CD8-positive, alpha-beta memory T cell (primary cell): ENCODE results near the gene IFNL4. TPM values are rescaled to one million over a fixed set of nuclear protein-coding genes. Genes with fewer than 3 reads are reported as not detected.
"Not testable (repeated sequence)": the region's sequence is repeated elsewhere in the genome, so short reads cannot be mapped to it uniquely, and the experiment has no call there.

ENCODE experiments used
- CTCF ChIA-PET: fragments of 350-600 bp; sonication (Branson Sonifier 250); formaldehyde crosslinking; loops from one replicate; lab custom pipeline; 2021; ENCODE audit warnings: antibody characterized with exemption; lab: Charles Lee
- POLR2A ChIA-PET: fragments of 350-600 bp; sonication (Branson Sonifier 250); formaldehyde crosslinking; loops from one replicate; lab custom pipeline; 2021; ENCODE audit warnings: antibody characterized with exemption; lab: Charles Lee
- DNase-seq, 5 donors: peaks; one replicate each; pipeline versions ENCODE4 v3.0.0 to v3.0.0-alpha.2; 2020 to 2022; ENCODE audit warnings: mixed read lengths in 1 of 5
- H3K27ac ChIP-seq: one replicate; pipeline ENCODE4 v1.7.0; 2013; ENCODE audit warnings: low read depth, mild to moderate bottlenecking, low read length, moderate library complexity
- H3K27me3 ChIP-seq: 2 replicates; pipeline ENCODE4 v1.7.0; 2013; ENCODE audit warnings: low read length, mild to moderate bottlenecking; ENCODE audit not compliant: insufficient read depth, poor library complexity, severe bottlenecking
- H3K36me3 ChIP-seq: 2 replicates; pipeline ENCODE4 v1.7.0; 2013; ENCODE audit warnings: mild to moderate bottlenecking, low read length, moderate library complexity; ENCODE audit not compliant: insufficient read depth
- H3K4me1 ChIP-seq: 2 replicates; pipeline ENCODE4 v1.7.0; 2013; ENCODE audit warnings: mild to moderate bottlenecking, low read length, moderate library complexity; ENCODE audit not compliant: insufficient read depth
- H3K4me3 ChIP-seq: 2 replicates; pipeline ENCODE4 v1.7.0; 2013; ENCODE audit warnings: mild to moderate bottlenecking, low read length
- H3K9me3 ChIP-seq: 2 replicates; pipeline ENCODE4 v1.7.0; 2013; ENCODE audit warnings: mild to moderate bottlenecking, low read length
- H3K27ac Mint-ChIP-seq, 8 donors: one replicate each; pipeline ENCODE4 v1.8.0; 2020 to 2021; ENCODE audit warnings: mixed read lengths in 8 of 8, mild to moderate bottlenecking in 6 of 8, inconsistent platforms in 3 of 8, moderate library complexity in 3 of 8
- H3K27me3 Mint-ChIP-seq, 2 donors: one replicate each; pipeline ENCODE4 v1.8.0; 2020 to 2021; ENCODE audit warnings: mixed read lengths in 2 of 2, mild to moderate bottlenecking in 1 of 2, moderate library complexity in 1 of 2
- H3K36me3 Mint-ChIP-seq, 3 donors: one replicate each; pipeline ENCODE4 v1.8.0; 2020 to 2021; ENCODE audit warnings: mixed read lengths in 3 of 3, inconsistent platforms in 1 of 3, mild to moderate bottlenecking in 1 of 3
- H3K4me1 Mint-ChIP-seq, 3 donors: one replicate each; pipeline ENCODE4 v1.8.0; 2020 to 2021; ENCODE audit warnings: mixed read lengths in 3 of 3, inconsistent platforms in 1 of 3, mild to moderate bottlenecking in 1 of 3
- H3K4me3 Mint-ChIP-seq, 7 donors: one replicate each; pipeline ENCODE4 v1.8.0; 2020 to 2021; ENCODE audit warnings: mixed read lengths in 7 of 7, mild to moderate bottlenecking in 6 of 7, moderate library complexity in 4 of 7, inconsistent platforms in 2 of 7
- H3K9me3 Mint-ChIP-seq, 5 donors: one replicate each; pipeline ENCODE4 v1.8.0; 2020 to 2022; ENCODE audit warnings: mixed read lengths in 5 of 5, mild to moderate bottlenecking in 3 of 5, moderate library complexity in 2 of 5, inconsistent platforms in 1 of 5
- polyA plus RNA-seq: library from polyadenylated mRNA; unstranded; fragments of 300-500 nt; fragmentation: Illumina TruSeq; gene quantifications from one replicate; pipeline ENCODE4 v1.2.3, GENCODE V29; 2021
- total RNA-seq, 2 experiments: library from RNA; stranded (reverse); gene quantifications; one replicate each; pipeline ENCODE4 v1.2.3, GENCODE V29; 2021

IFNL4 gene
- total and polyA plus RNA-seq, 3 experiments from 2014 or later, result 0.31 TPM; not detected in 2

GRCh38 chr19:39277598-39277997 is 28.9 kb upstream of the IFNL4 start:
- no peaks in the 10 kb centered on the region for H3K36me3 ChIP-seq
- Mint-ChIP-seq H3K36me3 (peaks cover 0 to 4% (median 0%) of the 10 kb centered on the region in 3 donors), H3K9me3 (peaks cover 0 to 10% (median 0%) of the 10 kb centered on the region in 5 donors), H3K4me3 (no peak overlapping the region), H3K27me3 (peaks cover 4 to 6% of the 10 kb centered on the region in 2 donors), H3K27ac (peak overlapping the region in 2 of 8 donors; percentile 66 to 69), H3K4me1 (no peaks in the 10 kb centered on the region)
- H3K4me1 ChIP-seq, result no peaks in the 10 kb centered on the region
- H3K27ac ChIP-seq, result no peak overlapping the region
- POLR2A ChIA-PET, result no interaction called here
- no peaks in the 10 kb centered on the region for H3K27me3 ChIP-seq
- no peak for DNase-seq
- H3K9me3 ChIP-seq, result no peaks in the 10 kb centered on the region
- CTCF ChIA-PET, result no interaction called here
- H3K4me3 ChIP-seq, result no peak overlapping the region

DNA sequence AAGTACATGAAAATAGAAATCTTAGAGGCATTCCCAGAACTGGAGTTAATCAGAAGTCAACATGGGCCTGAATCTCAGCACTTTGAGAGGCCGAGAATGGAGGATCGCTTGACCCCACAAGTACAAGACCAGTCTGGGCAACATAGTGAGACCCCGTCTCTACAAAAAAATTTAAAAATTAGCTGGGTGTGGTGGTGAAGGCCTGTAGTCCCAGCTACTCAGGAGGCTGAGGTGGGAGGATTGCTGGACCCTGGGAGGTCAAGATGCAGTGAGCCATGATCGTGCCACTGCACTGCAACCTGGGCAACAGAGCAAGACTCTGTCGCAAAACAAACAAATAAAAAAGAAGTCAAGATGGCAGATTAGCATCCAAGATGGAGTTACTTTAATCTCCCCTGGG is 28.1 kb upstream of the IFNL4 start:
- H3K4me1 Mint-ChIP-seq, result no peaks in the 10 kb centered on the region
- H3K27me3 ChIP-seq, result no peaks in the 10 kb centered on the region
- DNase-seq, result peak in 1 of 5 donors; percentile 9
- CTCF ChIA-PET, result no interaction called here
- POLR2A ChIA-PET, result no interaction called here
- no peak overlapping the region for H3K27ac ChIP-seq
- no peaks in the 10 kb centered on the region for H3K4me1 ChIP-seq
- H3K4me3 ChIP-seq, result no peak overlapping the region
- peaks cover 0 to 3% (median 0%) of the 10 kb centered on the region in 5 donors for H3K9me3 Mint-ChIP-seq
- H3K27ac Mint-ChIP-seq, result no peak overlapping the region
- peaks cover 4 to 8% of the 10 kb centered on the region in 2 donors for H3K27me3 Mint-ChIP-seq
- H3K36me3 ChIP-seq, result no peaks in the 10 kb centered on the region
- H3K4me3 Mint-ChIP-seq, result no peak overlapping the region
- H3K9me3 ChIP-seq, result no peaks in the 10 kb centered on the region
- no peaks in the 10 kb centered on the region for H3K36me3 Mint-ChIP-seq

GRCh38 chr19:39275578-39275977 is 26.9 kb upstream of the IFNL4 start:
- Mint-ChIP-seq H3K27me3 (peaks cover 4 to 13% of the 10 kb centered on the region in 2 donors), H3K27ac (peak overlapping the region in 1 of 8 donors; percentile 25), H3K4me1 (no peaks in the 10 kb centered on the region), H3K9me3 (no peaks in the 10 kb centered on the region), H3K36me3 (no peaks in the 10 kb centered on the region), H3K4me3 (no peak overlapping the region)
- no peaks in the 10 kb centered on the region for H3K4me1 ChIP-seq
- no peaks in the 10 kb centered on the region for H3K36me3 ChIP-seq
- H3K9me3 ChIP-seq, result no peaks in the 10 kb centered on the region
- H3K27me3 ChIP-seq, result no peaks in the 10 kb centered on the region
- CTCF ChIA-PET, result no interaction called here
- DNase-seq, result peak in 1 of 5 donors; percentile 22
- no peak overlapping the region for H3K27ac ChIP-seq
- POLR2A ChIA-PET, result no interaction called here
- no peak overlapping the region for H3K4me3 ChIP-seq

DNA sequence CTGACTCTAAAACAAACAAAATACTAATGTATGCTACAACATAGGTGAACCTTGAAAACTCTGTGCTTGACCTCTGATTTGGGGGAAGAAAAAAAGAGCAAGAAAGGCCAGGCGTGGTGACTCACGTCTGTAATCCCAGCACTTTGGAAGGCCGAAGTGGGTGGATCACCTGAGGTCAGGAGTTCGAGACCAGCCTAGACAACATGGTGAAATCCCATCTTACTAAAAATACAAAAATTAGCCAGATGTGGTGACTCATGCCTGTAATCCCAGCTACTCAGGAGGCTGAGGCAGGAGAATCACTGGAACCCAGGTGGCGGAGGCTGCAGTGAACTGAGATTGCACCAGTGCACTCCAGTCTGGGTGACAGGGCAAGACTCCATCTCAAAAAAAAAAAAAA is 25.2 kb upstream of the IFNL4 start:
- H3K9me3 Mint-ChIP-seq, H3K27ac Mint-ChIP-seq, H3K36me3 Mint-ChIP-seq, H3K4me3 ChIP-seq, H3K4me3 Mint-ChIP-seq, H3K27me3 ChIP-seq, H3K9me3 ChIP-seq, POLR2A ChIA-PET, H3K4me1 Mint-ChIP-seq, H3K27ac ChIP-seq, DNase-seq, H3K36me3 ChIP-seq, H3K4me1 ChIP-seq: not testable (repeated sequence)
- peaks cover 7 to 14% of the 10 kb centered on the region in 2 donors for H3K27me3 Mint-ChIP-seq
- CTCF ChIA-PET, result interaction anchor here (0.6 kb wide), 1 partner anchor 61 kb away, joined by 4 read pairs; no protein-coding TSS in a partner anchor

- Mint-ChIP-seq H3K4me1 (peaks cover 0 to 1% (median 0%) of the 10 kb centered on the region in 3 donors), H3K9me3 (no peaks in the 10 kb centered on the region), H3K4me3 (no peak overlapping the region), H3K36me3 (no peaks in the 10 kb centered on the region), H3K27ac (peak overlapping the region in 3 of 8 donors; percentile 38 to 64 (median 43)), H3K27me3 (peaks cover 8 to 16% of the 10 kb centered on the region in 2 donors)
- ChIA-PET POLR2A (no interaction called here), CTCF (no interaction called here)
- Histone ChIP-seq H3K27ac (no peak overlapping the region), H3K36me3 (no peaks in the 10 kb centered on the region), H3K4me3 (no peak overlapping the region), H3K4me1 (no peaks in the 10 kb centered on the region), H3K9me3 (no peaks in the 10 kb centered on the region), H3K27me3 (no peaks in the 10 kb centered on the region)
- DNase-seq, result peak in 1 of 5 donors; percentile 25
These were observed 21.6 kb upstream of the IFNL4 start for GRCh38 chr19:39270036-39270871.

GRCh38 chr19:39269369-39269768 is 20.7 kb upstream of the IFNL4 start:
- H3K4me1 Mint-ChIP-seq, H3K4me1 ChIP-seq, H3K4me3 Mint-ChIP-seq, CTCF ChIA-PET, H3K36me3 ChIP-seq, H3K27me3 ChIP-seq, H3K4me3 ChIP-seq, H3K27ac ChIP-seq, H3K36me3 Mint-ChIP-seq, POLR2A ChIA-PET, H3K9me3 Mint-ChIP-seq, H3K9me3 ChIP-seq: not testable (repeated sequence)
- Mint-ChIP-seq H3K27me3 (peaks cover 8 to 17% of the 10 kb centered on the region in 2 donors), H3K27ac (peak overlapping the region in 1 of 8 donors; percentile 78)
- DNase-seq, result peak in 1 of 5 donors; percentile 13

- H3K36me3 Mint-ChIP-seq, CTCF ChIA-PET, POLR2A ChIA-PET: not testable (repeated sequence)
These were observed 20.0 kb upstream of the IFNL4 start for GRCh38 chr19:39268531-39269223.

DNA sequence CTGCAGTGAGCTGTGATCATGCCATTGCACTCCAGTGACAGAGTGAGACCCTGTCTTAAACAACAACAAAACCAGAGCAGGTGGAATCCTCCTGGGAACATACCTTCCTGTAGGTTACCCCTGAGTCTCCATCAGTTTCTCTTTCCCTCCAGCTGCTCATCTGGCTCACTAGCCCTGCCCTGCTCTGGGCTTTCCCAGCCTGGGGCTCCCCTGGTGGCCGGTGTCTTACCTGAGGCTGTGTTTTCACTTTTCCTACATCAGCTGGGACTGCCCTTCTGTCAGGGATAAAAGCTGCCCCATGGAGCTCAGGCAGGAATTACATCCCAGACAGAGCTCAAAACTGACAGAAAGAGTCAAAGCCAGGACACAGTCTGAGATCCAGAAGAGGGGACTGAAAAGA is 19.4 kb upstream of the IFNL4 start, which contains the start of gene IFNL2:
Gene IFNL2 (plus strand): TSS at position 312 of the 400 bp plus-strand sequence. CDS start 173 bp downstream, outside the sequence.
- DNase-seq, POLR2A ChIA-PET, H3K36me3 ChIP-seq, H3K27me3 ChIP-seq, H3K4me3 ChIP-seq, CTCF ChIA-PET, H3K27ac ChIP-seq, H3K9me3 ChIP-seq, H3K4me3 Mint-ChIP-seq, H3K4me1 ChIP-seq, H3K36me3 Mint-ChIP-seq, H3K9me3 Mint-ChIP-seq: not testable (repeated sequence)
- H3K4me1 Mint-ChIP-seq, result peaks cover 0 to 15% (median 8%) of the 10 kb centered on the region in 3 donors
- H3K27ac Mint-ChIP-seq, result peak within 1 kb of the TSS in 1 of 8 donors; percentile 57
- peaks cover 18 to 27% of the 10 kb centered on the region in 2 donors for H3K27me3 Mint-ChIP-seq

More at GRCh38 chr19:39268531-39269223, 20.0 kb upstream of the IFNL4 start:
- H3K27ac Mint-ChIP-seq, result peak overlapping the region in 1 of 8 donors; percentile 57
- H3K27ac ChIP-seq, H3K4me3 Mint-ChIP-seq, H3K27me3 ChIP-seq, H3K4me3 ChIP-seq, H3K9me3 Mint-ChIP-seq, H3K9me3 ChIP-seq, H3K4me1 ChIP-seq, H3K36me3 ChIP-seq: not testable (repeated sequence)
- peak in 1 of 5 donors; percentile 23 for DNase-seq
- peaks cover 12 to 21% of the 10 kb centered on the region in 2 donors for H3K27me3 Mint-ChIP-seq
- peaks cover 0 to 12% (median 5%) of the 10 kb centered on the region in 3 donors for H3K4me1 Mint-ChIP-seq
